ENCODE measurements around the gene LHFPL6.

LHFPL6 gene

GRCh38 chr13:39605677-39606320, 2.8 kb upstream of the LHFPL6 start:
- Mint-ChIP-seq H3K27ac (no peak overlapping the region), H3K27me3 (ENCODE audit: low read depth, poor library complexity) (peaks cover 3% of the 10 kb centered on the region), H3K36me3 (ENCODE audit: low read depth) (no peaks in the 10 kb centered on the region), H3K4me3 (no peak overlapping the region), H3K9me3 (no peaks in the 10 kb centered on the region), H3K4me1 (peaks cover 28% of the 10 kb centered on the region)
- no peak for DNase-seq
- TF ChIP-seq CTCF (IDR thresholded peaks at IDR 0.05): no peak

- no peak for TF ChIP-seq CTCF (IDR thresholded peaks at IDR 0.05)
- DNase-seq: no peak
- H3K4me1 Mint-ChIP-seq: peaks cover 38% of the 10 kb centered on the region
- no peak overlapping the region for H3K27ac Mint-ChIP-seq
- no peak overlapping the region for H3K4me3 Mint-ChIP-seq
- no peaks in the 10 kb centered on the region for H3K9me3 Mint-ChIP-seq
- peaks cover 3% of the 10 kb centered on the region for H3K27me3 Mint-ChIP-seq (ENCODE audit: low read depth, poor library complexity)
- no peaks in the 10 kb centered on the region for H3K36me3 Mint-ChIP-seq (ENCODE audit: low read depth)
Measured at GRCh38 chr13:39604756-39605155, 1.8 kb upstream of the LHFPL6 start.

GRCh38 chr13:39603424-39603947, 493 bp upstream of the LHFPL6 start:
- H3K36me3 Mint-ChIP-seq (ENCODE audit: low read depth): no peaks in the 10 kb centered on the region
- H3K9me3 Mint-ChIP-seq: no peaks in the 10 kb centered on the region
- peaks cover 48% of the 10 kb centered on the region for H3K4me1 Mint-ChIP-seq
- H3K27ac Mint-ChIP-seq: peak overlapping the region; percentile 96
- H3K4me3 Mint-ChIP-seq: peak overlapping the region; percentile 88
- peaks cover 3% of the 10 kb centered on the region for H3K27me3 Mint-ChIP-seq (ENCODE audit: low read depth, poor library complexity)
- DNase-seq: peak; percentile 26
- TF ChIP-seq CTCF (IDR thresholded peaks at IDR 0.05): no peak

- TF ChIP-seq CTCF (IDR thresholded peaks at IDR 0.05): peak; percentile 8
- Mint-ChIP-seq H3K27me3 (ENCODE audit: low read depth, poor library complexity) (peaks cover 3% of the 10 kb centered on the region), H3K9me3 (no peaks in the 10 kb centered on the region), H3K4me3 (peak overlapping the region; percentile 88), H3K4me1 (peaks cover 54% of the 10 kb centered on the region), H3K27ac (peak overlapping the region; percentile 46), H3K36me3 (ENCODE audit: low read depth) (no peaks in the 10 kb centered on the region)
- DNase-seq: no peak
Measured at GRCh38 chr13:39602277-39602613, 748 bp downstream of the LHFPL6 start.

- no peak overlapping the region for H3K27ac Mint-ChIP-seq
- DNase-seq: no peak
- TF ChIP-seq CTCF (IDR thresholded peaks at IDR 0.05): no peak
- no peaks in the 10 kb centered on the region for H3K36me3 Mint-ChIP-seq (ENCODE audit: low read depth)
- peaks cover 3% of the 10 kb centered on the region for H3K27me3 Mint-ChIP-seq (ENCODE audit: low read depth, poor library complexity)
- H3K9me3 Mint-ChIP-seq: no peaks in the 10 kb centered on the region
- H3K4me1 Mint-ChIP-seq: peaks cover 54% of the 10 kb centered on the region
- peak overlapping the region; percentile 88 for H3K4me3 Mint-ChIP-seq
Measured at GRCh38 chr13:39601636-39602035, 1.4 kb downstream of the LHFPL6 start.

- H3K4me1 Mint-ChIP-seq: peaks cover 54% of the 10 kb centered on the region
- H3K27me3 Mint-ChIP-seq (ENCODE audit: low read depth, poor library complexity): peaks cover 3% of the 10 kb centered on the region
Measured at GRCh38 chr13:39600766-39601165, 2.2 kb downstream of the LHFPL6 start.

More at GRCh38 chr13:39600766-39601165, 2.2 kb downstream of the LHFPL6 start:
- no peak for TF ChIP-seq CTCF (IDR thresholded peaks at IDR 0.05)
- peaks cover under 1% of the 10 kb centered on the region for H3K9me3 Mint-ChIP-seq
- no peak overlapping the region for H3K27ac Mint-ChIP-seq
- DNase-seq: peak; percentile 12
- peak overlapping the region; percentile 88 for H3K4me3 Mint-ChIP-seq
- peaks cover 1% of the 10 kb centered on the region for H3K36me3 Mint-ChIP-seq (ENCODE audit: low read depth)
